H9 (cell line): ENCODE data around the gene DNAAF5. TPM values are rescaled to one million over a fixed set of nuclear protein-coding genes. Genes with fewer than 3 reads are reported as not detected.

ENCODE experiments used
- DNase-seq: peaks from one replicate; pipeline ENCODE4 v3.0.0-alpha.2; 2017
- H2AFZ ChIP-seq: one replicate; pipeline ENCODE4 v1.6.1; 2013; ENCODE audit warnings: mild to moderate bottlenecking, low read length, control low read depth, moderate library complexity
- H2AK5ac ChIP-seq: 2 replicates; pipeline ENCODE4 v1.6.1; 2013; ENCODE audit warnings: low read length, control low read depth, mixed read lengths; ENCODE audit not compliant: insufficient read length
- H2BK120ac ChIP-seq: one replicate; pipeline ENCODE4 v1.6.1; 2013; ENCODE audit warnings: low read depth, mild to moderate bottlenecking, low read length, control low read depth, inconsistent platforms; ENCODE audit not compliant: poor library complexity, severe bottlenecking
- H2BK12ac ChIP-seq: 2 replicates; pipeline ENCODE4 v1.6.1; 2013; ENCODE audit warnings: low read length, control low read depth, mixed read lengths, low read depth; ENCODE audit not compliant: insufficient read length
- H2BK15ac ChIP-seq: 2 replicates; pipeline ENCODE4 v1.6.1; 2013; ENCODE audit warnings: low read depth, low read length, control low read depth
- H2BK20ac ChIP-seq: one replicate; pipeline ENCODE4 v1.6.1; 2013; ENCODE audit warnings: low read depth, mild to moderate bottlenecking, low read length, control low read depth, inconsistent platforms; ENCODE audit not compliant: poor library complexity, severe bottlenecking
- H2BK5ac ChIP-seq: 2 replicates; pipeline ENCODE4 v1.6.1; 2013; ENCODE audit warnings: low read length, control low read depth, mixed read lengths; ENCODE audit not compliant: insufficient read length
- H3K14ac ChIP-seq: 2 replicates; pipeline ENCODE4 v1.6.1; 2013; ENCODE audit warnings: low read length, control low read depth; ENCODE audit not compliant: insufficient read depth
- H3K18ac ChIP-seq: 2 replicates; pipeline ENCODE4 v1.6.1; 2013; ENCODE audit warnings: low read depth, mild to moderate bottlenecking, mixed read lengths, low read length, control low read depth; ENCODE audit not compliant: insufficient read length
- H3K23ac ChIP-seq: 2 replicates; pipeline ENCODE4 v1.6.1; 2013; ENCODE audit warnings: low read length, control low read depth, mixed read lengths, low read depth; ENCODE audit not compliant: insufficient read length
- H3K23me2 ChIP-seq: 2 replicates; pipeline ENCODE4 v1.6.1; 2013; ENCODE audit warnings: low read depth, mild to moderate bottlenecking, mixed read lengths, low read length, control low read depth; ENCODE audit not compliant: insufficient read length, poor library complexity, severe bottlenecking
- H3K27ac ChIP-seq: 2 replicates; pipeline ENCODE4 v1.5.1; 2013; ENCODE audit warnings: low read length, control low read depth, mixed read lengths, low read depth; ENCODE audit not compliant: insufficient read length
- H3K27me3 ChIP-seq: 2 replicates; pipeline ENCODE4 v1.6.1; 2013; ENCODE audit warnings: low read length, control low read depth, inconsistent platforms; ENCODE audit not compliant: insufficient read depth
- H3K4ac ChIP-seq: 2 replicates; pipeline ENCODE4 v1.6.1; 2013; ENCODE audit warnings: low read depth, mild to moderate bottlenecking, control low read depth, inconsistent platforms, low read length, moderate library complexity
- H3K4me1 ChIP-seq: 2 replicates; pipeline ENCODE4 v1.6.1; 2013; ENCODE audit warnings: low read length, control low read depth, inconsistent platforms; ENCODE audit not compliant: insufficient read depth
- H3K4me2 ChIP-seq: 2 replicates; pipeline ENCODE4 v1.6.1; 2013; ENCODE audit warnings: low read length, control low read depth, mixed read lengths; ENCODE audit not compliant: insufficient read length, insufficient read depth
- H3K56ac ChIP-seq: 2 replicates; pipeline ENCODE4 v1.6.1; 2013; ENCODE audit warnings: low read depth, mild to moderate bottlenecking, mixed read lengths, low read length, control low read depth; ENCODE audit not compliant: insufficient read length
- H3K79me1 ChIP-seq: 2 replicates; pipeline ENCODE4 v1.6.1; 2013; ENCODE audit warnings: low read depth, mild to moderate bottlenecking, moderate library complexity, low read length, control low read depth, inconsistent platforms; ENCODE audit not compliant: insufficient read depth, poor library complexity, severe bottlenecking
- H3K79me2 ChIP-seq: 2 replicates; pipeline ENCODE4 v1.6.1; 2013; ENCODE audit warnings: low read length, control low read depth, inconsistent platforms; ENCODE audit not compliant: insufficient read depth
- H3K9ac ChIP-seq: 2 replicates; pipeline ENCODE4 v1.6.1; 2013; ENCODE audit warnings: low read length, control low read depth, mixed read lengths; ENCODE audit not compliant: insufficient read length; ENCODE audit errors: extremely low read depth
- H3K9me3 ChIP-seq: one replicate; pipeline ENCODE4 v1.6.1; 2013; ENCODE audit warnings: low read depth, low read length, inconsistent platforms; ENCODE audit not compliant: control insufficient read depth
- H3T11ph ChIP-seq: one replicate; pipeline ENCODE4 v1.6.1; 2013; ENCODE audit warnings: mild to moderate bottlenecking, low read length, control low read depth, inconsistent platforms
- H4K20me1 ChIP-seq: one replicate; pipeline ENCODE4 v1.6.1; 2013; ENCODE audit not compliant: control insufficient read depth, insufficient read length, insufficient read depth
- H4K5ac ChIP-seq: 2 replicates; pipeline ENCODE4 v1.6.1; 2013; ENCODE audit warnings: low read depth, mild to moderate bottlenecking, mixed read lengths, low read length, control low read depth; ENCODE audit not compliant: insufficient read length
- H4K8ac ChIP-seq: replicated peaks from 2 replicates; pipeline ENCODE4 v1.6.1; 2013; ENCODE audit warnings: low read length, control low read depth, mixed read lengths, low read depth; ENCODE audit not compliant: insufficient read length
- H4K91ac ChIP-seq: 2 replicates; pipeline ENCODE4 v1.6.1; 2013; ENCODE audit warnings: low read depth, mild to moderate bottlenecking, moderate library complexity, mixed read lengths, low read length, control low read depth; ENCODE audit not compliant: insufficient read length
- H3K27ac Mint-ChIP-seq, 3 experiments: 2 replicates in 2 of 3; 3 replicates in 1 of 3; pipeline ENCODE4 v1.8.0; 2020 to 2021; ENCODE audit warnings: mixed read lengths in 3 of 3, mild to moderate bottlenecking in 1 of 3, moderate library complexity in 1 of 3
- H3K27me3 Mint-ChIP-seq: 2 replicates; pipeline ENCODE4 v1.8.0; 2021; ENCODE audit warnings: low read depth, mild to moderate bottlenecking, moderate library complexity, mixed read lengths
- H3K36me3 Mint-ChIP-seq, 3 experiments: 2 replicates in 2 of 3; 3 replicates in 1 of 3; pipeline ENCODE4 v1.8.0; 2020 to 2021; ENCODE audit warnings: low read depth in 3 of 3, mixed read lengths in 3 of 3; ENCODE audit not compliant: insufficient read depth in 1 of 3
- H3K4me1 Mint-ChIP-seq, 2 experiments: 2 replicates each; pipeline ENCODE4 v1.8.0; 2020; ENCODE audit warnings: mixed read lengths in 2 of 2
- H3K4me3 Mint-ChIP-seq, 2 experiments: 2 replicates in 1 of 2; 3 replicates in 1 of 2; pipeline ENCODE4 v1.8.0; 2020 to 2021; ENCODE audit warnings: mild to moderate bottlenecking in 2 of 2, mixed read lengths in 2 of 2, moderate library complexity in 1 of 2
- H3K9me3 Mint-ChIP-seq, 2 experiments: 2 replicates in 1 of 2; 3 replicates in 1 of 2; pipeline ENCODE4 v1.8.0; 2020; ENCODE audit warnings: mild to moderate bottlenecking in 2 of 2, mixed read lengths in 2 of 2, moderate library complexity in 1 of 2
- CTCF ChIP-seq: fragments of 200-600 bp; sonication (generic); conservative IDR thresholded peaks from 3 replicates; pipeline ENCODE4 v1.8.0; 2021; ENCODE audit warnings: antibody characterized with exemption, mild to moderate bottlenecking
- WGBS: extraction: QIAGEN DNeasy Blood & Tissue Kit; methylation state at CpG from one replicate; pipeline ENCODE4 v1.1.7; 2013; ENCODE audit warnings: missing lambda C conversion rate, low lambda C conversion rate, mixed read lengths; ENCODE audit not compliant: insufficient read length; ENCODE audit errors: extremely low coverage; 5-methylcytosine and 5-hydroxymethylcytosine counted together
- total RNA-seq: library from RNA; stranded (reverse); gene quantifications from 2 replicates; pipeline ENCODE4 v1.2.1, GENCODE V29; 2021

Gene DNAAF5
- total RNA-seq, 1 experiment from 2014 or later = 43.5 TPM

GRCh38 chr7:835485-836401 lies 109.2 kb downstream of the DNAAF5 start:
- no peak overlapping the region for H3K9ac ChIP-seq
- peak overlapping the region in 2 of 3 experiments; percentile 36 to 77; a peak in 3 of 7 replicates for H3K27ac Mint-ChIP-seq

More at GRCh38 chr7:835485-836401, 109.2 kb downstream of the DNAAF5 start:
- no peaks in the 10 kb centered on the region for H3K9me3 ChIP-seq
- H2AK5ac ChIP-seq = no peak overlapping the region
- H4K8ac ChIP-seq = no peak overlapping the region
- H3K79me1 ChIP-seq = peaks cover 5% of the 10 kb centered on the region
- no peak overlapping the region for H2BK20ac ChIP-seq
- WGBS = no CpG with 5 or more reads among the region's 27 CpGs
- no peak overlapping the region for H3K23ac ChIP-seq
- H4K91ac ChIP-seq = no peak overlapping the region
- H2BK12ac ChIP-seq = no peak overlapping the region
- H3K79me2 ChIP-seq = peaks cover 40% of the 10 kb centered on the region; the same call in 1 of the 2 replicates
- H3K9me3 Mint-ChIP-seq = no peaks in the 10 kb centered on the region
- H4K20me1 ChIP-seq = no peaks in the 10 kb centered on the region
- no peak for TF ChIP-seq CTCF
- H2BK15ac ChIP-seq = no peak overlapping the region
- no peak overlapping the region for H4K5ac ChIP-seq
- no peak overlapping the region for H3K27ac ChIP-seq
- peaks cover 7% of the 10 kb centered on the region for H3K4me1 ChIP-seq
- peaks cover 3% of the 10 kb centered on the region for H3K23me2 ChIP-seq
- H3K18ac ChIP-seq = no peak overlapping the region
- no peaks in the 10 kb centered on the region for H3K27me3 Mint-ChIP-seq
- H3K4me3 Mint-ChIP-seq = no peak overlapping the region
- no peak overlapping the region for H3K56ac ChIP-seq
- H3K27me3 ChIP-seq = no peaks in the 10 kb centered on the region
- no peak overlapping the region for H3K14ac ChIP-seq
- no peak overlapping the region for H3K4ac ChIP-seq
- no peak for DNase-seq
- H3T11ph ChIP-seq = no peak overlapping the region
- peaks cover 27 to 57% (median 47%) of the 10 kb centered on the region in 3 experiments for H3K36me3 Mint-ChIP-seq
- H2BK120ac ChIP-seq = no peak overlapping the region
- H2BK5ac ChIP-seq = no peak overlapping the region
- H3K4me1 Mint-ChIP-seq = peaks cover 26 to 27% of the 10 kb centered on the region in 2 experiments
- H3K4me2 ChIP-seq = no peak overlapping the region
- H2AFZ ChIP-seq = no peak overlapping the region

Other genes starting within 250 kb of the DNAAF5 start
- 34.3 and 35.8 TPM in 2 replicates for gene PDGFA, start 206.9 kb upstream of the DNAAF5 start, total RNA-seq
- gene PRKAR1B, start 582 bp downstream of the DNAAF5 start, total RNA-seq = 43.3 and 44.2 TPM in 2 replicates
- 105 and 118 TPM in 2 replicates for gene SUN1, start 105.8 kb downstream of the DNAAF5 start, total RNA-seq
- gene GET4, start 149.9 kb downstream of the DNAAF5 start, total RNA-seq = 70.2 and 75.1 TPM in 2 replicates
- 6.2 and 6.8 TPM in 2 replicates for gene ADAP1, start 228.0 kb downstream of the DNAAF5 start, total RNA-seq
- 10.2 and 12.3 TPM in 2 replicates for gene COX19, start 248.8 kb downstream of the DNAAF5 start, total RNA-seq